Astrocyte of the spinal cord (primary cell): ENCODE measurements around the gene SPATS2L.

ENCODE experiments used
- DNase-seq: peaks from one replicate; pipeline ENCODE4 v3.0.0; 2011; ENCODE audit warnings: low read depth, low spot score
- H3K4me3 ChIP-seq: 2 replicates; pipeline ENCODE4 v1.5.1; 2011; ENCODE audit warnings: low read depth, mild to moderate bottlenecking, low read length, moderate library complexity
- in situ Hi-C: cut with HindIII; loops from 2 replicates; pipeline ENCODE4 v1.10.0; 2017; ENCODE audit warnings: low sequenced_read_pairs
- TF ChIP-seq, protein P1 (sequence below): IDR thresholded peaks from 2 replicates; pipeline ENCODE4 v1.5.1; 2012; ENCODE audit warnings: low read depth, mild to moderate bottlenecking, low read length, inconsistent platforms

The SPATS2L gene

GRCh38 chr2:200306196-200306930 is at the start of gene SPATS2L:
Gene SPATS2L (plus strand): TSS chr2:200306693. CDS start chr2:200389245, 82,552 bp downstream.
- in situ Hi-C loops = no loop called here
- peak; percentile 77 for DNase-seq
- TF ChIP-seq, protein P1, sequence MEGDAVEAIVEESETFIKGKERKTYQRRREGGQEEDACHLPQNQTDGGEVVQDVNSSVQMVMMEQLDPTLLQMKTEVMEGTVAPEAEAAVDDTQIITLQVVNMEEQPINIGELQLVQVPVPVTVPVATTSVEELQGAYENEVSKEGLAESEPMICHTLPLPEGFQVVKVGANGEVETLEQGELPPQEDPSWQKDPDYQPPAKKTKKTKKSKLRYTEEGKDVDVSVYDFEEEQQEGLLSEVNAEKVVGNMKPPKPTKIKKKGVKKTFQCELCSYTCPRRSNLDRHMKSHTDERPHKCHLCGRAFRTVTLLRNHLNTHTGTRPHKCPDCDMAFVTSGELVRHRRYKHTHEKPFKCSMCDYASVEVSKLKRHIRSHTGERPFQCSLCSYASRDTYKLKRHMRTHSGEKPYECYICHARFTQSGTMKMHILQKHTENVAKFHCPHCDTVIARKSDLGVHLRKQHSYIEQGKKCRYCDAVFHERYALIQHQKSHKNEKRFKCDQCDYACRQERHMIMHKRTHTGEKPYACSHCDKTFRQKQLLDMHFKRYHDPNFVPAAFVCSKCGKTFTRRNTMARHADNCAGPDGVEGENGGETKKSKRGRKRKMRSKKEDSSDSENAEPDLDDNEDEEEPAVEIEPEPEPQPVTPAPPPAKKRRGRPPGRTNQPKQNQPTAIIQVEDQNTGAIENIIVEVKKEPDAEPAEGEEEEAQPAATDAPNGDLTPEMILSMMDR = no peak
- H3K4me3 ChIP-seq = peak within 1 kb of the TSS; percentile 73

DNA sequence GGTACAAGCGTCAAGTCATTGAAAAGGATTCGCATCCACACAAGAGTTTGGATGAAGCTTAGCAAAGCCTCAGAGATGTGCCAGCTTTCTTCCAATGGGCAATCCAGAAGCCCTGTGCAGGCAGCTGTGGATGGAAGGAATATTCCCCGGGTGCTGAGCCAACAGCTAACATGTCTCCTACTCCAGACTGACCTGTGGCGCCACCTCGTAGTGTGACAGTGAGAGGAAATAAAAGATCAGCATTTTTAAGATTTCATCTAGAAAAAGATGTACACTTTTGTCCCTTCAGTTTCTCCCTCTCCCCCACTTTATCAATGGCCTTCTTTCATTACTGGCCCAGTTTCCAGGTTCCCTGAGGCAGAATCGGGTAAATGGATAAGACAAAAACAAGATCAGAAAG is 48.9 kb upstream of the SPATS2L start:
- H3K4me3 ChIP-seq = no peak overlapping the region
- in situ Hi-C loops = no loop called here
- DNase-seq = no peak
- TF ChIP-seq, protein P1 = no peak

GRCh38 chr2:200258081-200258480 is 48.4 kb upstream of the SPATS2L start:
- no peak for DNase-seq
- in situ Hi-C loops = no loop called here
- TF ChIP-seq, protein P1 = no peak
- H3K4me3 ChIP-seq = no peak overlapping the region

DNA sequence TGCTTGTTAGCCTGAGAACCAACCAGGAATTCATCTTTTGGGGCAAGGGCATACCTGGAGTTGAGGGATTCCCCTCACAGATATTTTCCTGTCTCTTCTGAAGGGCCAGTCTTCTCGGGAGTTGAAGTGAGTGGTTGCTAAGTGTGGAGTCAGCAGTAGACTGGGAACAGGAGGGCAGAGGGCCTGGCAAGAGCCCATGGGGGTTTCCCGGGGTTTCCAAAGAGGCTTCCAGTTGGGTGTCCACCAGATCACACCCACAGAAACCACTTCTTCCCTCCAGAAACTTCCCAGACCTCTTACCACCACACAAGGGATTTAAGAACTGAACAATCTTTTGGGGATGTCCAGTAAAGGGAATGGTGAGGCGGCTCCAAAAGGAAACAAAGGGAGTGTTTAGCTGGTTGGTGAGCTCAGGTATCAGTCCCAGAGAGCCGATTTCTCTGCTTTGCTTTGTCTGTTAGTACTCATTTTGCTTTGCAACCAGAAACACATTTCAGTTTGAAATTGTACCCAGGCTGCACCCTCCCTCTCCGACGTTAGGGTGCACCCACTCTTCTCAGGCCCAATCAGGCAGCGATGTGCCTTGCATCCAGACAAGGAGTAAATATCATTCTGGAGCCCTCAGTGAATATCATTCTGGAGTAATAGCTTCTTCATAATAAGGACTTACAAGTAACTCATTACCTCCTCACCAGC is 47.5 kb upstream of the SPATS2L start:
- TF ChIP-seq, protein P1 = no peak
- in situ Hi-C loops = no loop called here
- H3K4me3 ChIP-seq = no peak overlapping the region
- no peak for DNase-seq

- in situ Hi-C loops = no loop called here
- H3K4me3 ChIP-seq = no peak overlapping the region
- DNase-seq = no peak
- TF ChIP-seq, protein P1 = no peak
These were observed 46.9 kb upstream of the SPATS2L start for GRCh38 chr2:200259577-200259957.

DNA sequence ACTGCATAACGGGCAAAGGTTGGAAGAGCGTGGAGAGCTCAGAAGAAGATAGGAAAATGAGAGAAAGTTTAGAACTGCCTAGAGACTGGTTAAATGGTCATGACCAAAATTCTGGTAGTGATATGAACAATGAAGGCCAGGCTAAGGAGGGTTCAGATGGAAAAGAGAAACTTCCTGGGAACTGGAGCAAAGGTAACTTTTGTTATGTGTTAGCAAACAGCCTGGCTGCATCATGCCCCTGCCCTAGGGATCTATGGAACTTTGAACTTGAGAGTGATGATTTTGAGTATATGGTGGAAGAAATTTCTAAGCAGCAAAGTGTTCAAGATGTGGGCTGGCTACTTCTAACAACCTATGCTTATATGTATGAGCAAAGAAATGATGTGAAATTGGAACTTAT is 44.4 kb upstream of the SPATS2L start:
- in situ Hi-C loops = no loop called here
- TF ChIP-seq, protein P1 = no peak
- no peak for DNase-seq
- H3K4me3 ChIP-seq = no peak overlapping the region
